ENCODE measurements around the gene LTN1. TPM values are rescaled to one million over a fixed set of nuclear protein-coding genes. Genes with fewer than 3 reads are reported as not detected.

The LTN1 gene
- total and polyA plus RNA-seq, 2 donors (not counting 1 experiment from before 2014, with no cell fraction given): 6.6 to 30.1 TPM

- Histone ChIP-seq H3K36me3 (replicated peaks in 1 of 2; ENCODE audit: control extremely low read depth in 1 of 2, control insufficient read depth in 1 of 2, extremely low read depth in 1 of 2, insufficient read depth in 2 of 2, low read length in 1 of 2) (peaks cover 0 to 7% of the 10 kb centered on the region in 2 experiments), H3K4me2 (replicated peaks; ENCODE audit: low read depth, low read length, poor library complexity, severe bottlenecking) (no peak overlapping the region), H3K9me3 (ENCODE audit: control extremely low read depth in 1 of 3, control insufficient read depth in 2 of 3, insufficient read depth in 1 of 3, low read length in 2 of 3) (no peaks in the 10 kb centered on the region), H4K20me1 (ENCODE audit: control insufficient read depth, insufficient read depth, low read length, poor library complexity, severe bottlenecking) (no peaks in the 10 kb centered on the region), H3K4me3 (ENCODE audit: control extremely low read depth in 1 of 5, extremely low read depth in 1 of 5, insufficient read depth in 1 of 5, low read depth in 2 of 5, low read length in 4 of 5) (no peak overlapping the region), H3K9ac (ENCODE audit: low read length) (no peak overlapping the region), H2AFZ (ENCODE audit: insufficient read depth, low read depth, low read length, poor library complexity, severe bottlenecking) (no peak overlapping the region), H3K4me1 (ENCODE audit: control insufficient read depth in 2 of 2, insufficient read depth in 2 of 2, low read length in 2 of 2) (no peaks in the 10 kb centered on the region), H3K27ac (ENCODE audit: low read length in 2 of 2) (no peak overlapping the region), H3K79me2 (ENCODE audit: control insufficient read depth, insufficient read depth, low read length) (no peaks in the 10 kb centered on the region), H3K27me3 (replicated peaks in 1 of 4; ENCODE audit: control extremely low read depth in 1 of 4, control insufficient read depth in 3 of 4, insufficient read depth in 4 of 4, low read length in 3 of 4) (no peaks in the 10 kb centered on the region)
- H3K27me3 Mint-ChIP-seq: no peaks in the 10 kb centered on the region
- intact Hi-C loops (cut with micrococcal nuclease): no loop called here
- WGBS (ENCODE audit: insufficient coverage): no CpG with 5 or more reads among the region's 3 CpGs
- no peaks in the 10 kb centered on the region for H3K9me3 Mint-ChIP-seq (ENCODE audit: insufficient read depth)
- TF ChIP-seq CTCF (IDR thresholded peaks at IDR 0.05): no peak
- TF ChIP-seq EZH2 (IDR thresholded peaks at IDR 0.05; ENCODE audit: borderline replicate concordance, insufficient read depth, low read depth, low read length, poor library complexity, severe bottlenecking): no peak
- DNase-seq: no peak
- no peak overlapping the region for H3K4me3 Mint-ChIP-seq
- ATAC-seq (ENCODE audit: low read depth): no peak
- H3K4me1 Mint-ChIP-seq: no peaks in the 10 kb centered on the region
- no peak overlapping the region for H3K27ac Mint-ChIP-seq
- POLR2A ChIA-PET: no interaction called here
- CTCF ChIA-PET: no interaction called here
These were observed 63.9 kb downstream of the LTN1 start for GRCh38 chr21:28928578-28929420.

- Histone ChIP-seq H2AFZ (ENCODE audit: insufficient read depth, low read depth, low read length, poor library complexity, severe bottlenecking) (no peak overlapping the region), H3K4me3 (ENCODE audit: control extremely low read depth in 1 of 5, extremely low read depth in 1 of 5, insufficient read depth in 1 of 5, low read depth in 2 of 5, low read length in 4 of 5) (no peak overlapping the region), H3K4me2 (replicated peaks; ENCODE audit: low read depth, low read length, poor library complexity, severe bottlenecking) (no peak overlapping the region), H3K36me3 (replicated peaks in 1 of 2; ENCODE audit: control extremely low read depth in 1 of 2, control insufficient read depth in 1 of 2, extremely low read depth in 1 of 2, insufficient read depth in 2 of 2, low read length in 1 of 2) (peaks cover 2 to 10% of the 10 kb centered on the region in 2 experiments), H3K27ac (ENCODE audit: low read length in 2 of 2) (no peak overlapping the region), H4K20me1 (ENCODE audit: control insufficient read depth, insufficient read depth, low read length, poor library complexity, severe bottlenecking) (no peaks in the 10 kb centered on the region), H3K4me1 (ENCODE audit: control insufficient read depth in 2 of 2, insufficient read depth in 2 of 2, low read length in 2 of 2) (no peaks in the 10 kb centered on the region), H3K9me3 (ENCODE audit: control extremely low read depth in 1 of 3, control insufficient read depth in 2 of 3, insufficient read depth in 1 of 3, low read length in 2 of 3) (no peaks in the 10 kb centered on the region), H3K9ac (ENCODE audit: low read length) (no peak overlapping the region), H3K27me3 (replicated peaks in 1 of 4; ENCODE audit: control extremely low read depth in 1 of 4, control insufficient read depth in 3 of 4, insufficient read depth in 4 of 4, low read length in 3 of 4) (no peaks in the 10 kb centered on the region), H3K79me2 (ENCODE audit: control insufficient read depth, insufficient read depth, low read length) (no peaks in the 10 kb centered on the region)
- Mint-ChIP-seq H3K27me3 (no peaks in the 10 kb centered on the region), H3K27ac (no peak overlapping the region), H3K4me3 (no peak overlapping the region), H3K4me1 (no peaks in the 10 kb centered on the region), H3K9me3 (ENCODE audit: insufficient read depth) (no peaks in the 10 kb centered on the region)
- no peak for TF ChIP-seq EZH2 (IDR thresholded peaks at IDR 0.05; ENCODE audit: borderline replicate concordance, insufficient read depth, low read depth, low read length, poor library complexity, severe bottlenecking)
- TF ChIP-seq CTCF (IDR thresholded peaks at IDR 0.05): no peak
- ChIA-PET CTCF (interaction anchor here (0.9 to 1.0 kb wide), 2 partner anchors 9 to 12 kb away, joined by 3 read pairs; no protein-coding TSS in a partner anchor), POLR2A (no interaction called here)
- no CpG with 5 or more reads among the region's 1 CpG for WGBS (ENCODE audit: insufficient coverage)
- DNase-seq (no peak), ATAC-seq (ENCODE audit: low read depth) (no peak)
- intact Hi-C loops (cut with micrococcal nuclease): no loop called here
These were observed 65.5 kb downstream of the LTN1 start for GRCh38 chr21:28927130-28927529.
